ENCODE measurements around the gene MYO10. TPM values are rescaled to one million over a fixed set of nuclear protein-coding genes. Genes with fewer than 3 reads are reported as not detected.

The MYO10 gene
- total and polyA plus RNA-seq, 2 of the 8 experiments (the other 6 are each of a cell fraction or from before 2014, with no cell fraction given) = 21.5 to 107 TPM

DNA sequence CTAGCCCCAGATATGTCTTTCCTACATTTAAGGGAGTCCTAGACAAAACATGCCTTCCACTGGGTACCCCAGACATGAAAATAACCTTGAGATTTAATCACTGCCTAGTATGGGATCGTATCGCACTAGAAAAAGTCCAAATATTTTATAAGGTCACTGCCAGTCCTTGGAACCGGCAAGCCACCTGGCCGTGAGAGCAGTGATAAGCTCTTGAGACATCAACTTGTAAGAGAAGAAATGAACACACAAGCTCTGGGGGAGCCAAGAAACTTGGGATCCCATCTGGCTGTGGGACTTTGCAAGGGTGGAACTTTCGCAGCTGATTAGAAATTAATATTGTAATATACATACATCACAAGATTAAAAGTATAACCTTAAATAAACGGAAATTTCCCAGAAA, 21.5 kb downstream of the MYO10 start (continued):
- TF ChIP-seq NRF1 (IDR thresholded peaks at IDR 0.05; ENCODE audit: low read depth, low read length) = no peak
- no peak for TF ChIP-seq CBX8 (IDR thresholded peaks at IDR 0.05; ENCODE audit: borderline replicate concordance, low read depth, low read length)
- no peak for TF ChIP-seq BCL11A (IDR thresholded peaks at IDR 0.05; ENCODE audit: low read depth in 2 of 2, low read length in 2 of 2)
- TF ChIP-seq RAD21 (IDR thresholded peaks at IDR 0.05 in 1 of 2, conservative IDR thresholded peaks at IDR 0.05 in 1 of 2; ENCODE audit: low read depth in 2 of 2, low read length in 2 of 2) = no peak
- TF ChIP-seq RFX5 (IDR thresholded peaks at IDR 0.05; ENCODE audit: borderline replicate concordance, low read depth, low read length) = no peak
- no peak for TF ChIP-seq POLR2A (IDR thresholded peaks at IDR 0.05; ENCODE audit: control extremely low read depth in 1 of 2, low read depth in 2 of 2, low read length in 2 of 2)
- no peak for TF ChIP-seq SUZ12 (IDR thresholded peaks at IDR 0.05; ENCODE audit: low read length)
- TF ChIP-seq KDM5A (IDR thresholded peaks at IDR 0.05; ENCODE audit: low read length) = no peak
